Panc1 (cell line): ENCODE measurements around the gene AP3D1. TPM values are rescaled to one million over a fixed set of nuclear protein-coding genes. Genes with fewer than 3 reads are reported as not detected.

Experiments used
- ATAC-seq: fragments of 200-7000 bp; cut with Tn5 transposase; 2 replicates; pipeline ENCODE4 v1.9.1; 2020; ENCODE audit warnings: mild to moderate bottlenecking, moderate library complexity
- BruUV-seq: library from RNA; stranded (reverse); fragments of 400-500 nt; replicated peaks from 2 replicates; lab custom pipeline; 2021; lab: Mats Ljungman, UMichigan
- CTCF ChIA-PET: fragments of 300-600 bp; sonication (Branson Sonifier 250); formaldehyde crosslinking; loops from one replicate; lab custom pipeline; 2022; ENCODE audit warnings: antibody characterized with exemption; lab: Charles Lee
- POLR2A ChIA-PET: fragments of 300-600 bp; sonication (Branson Sonifier 250); formaldehyde crosslinking; loops from one replicate; lab custom pipeline; 2022; ENCODE audit warnings: antibody characterized with exemption; lab: Charles Lee
- DNase-seq: peaks from one replicate; pipeline ENCODE4 v3.0.0-alpha.2; 2010; ENCODE audit warnings: low read depth, low spot score
- H3K27ac ChIP-seq: 2 replicates; pipeline ENCODE4 v1.5.1; 2011; ENCODE audit warnings: mild to moderate bottlenecking, low read length, inconsistent platforms
- H3K27me3 ChIP-seq: fragments of 200-500 bp; sonication (Bioruptor generic); 2 replicates; pipeline ENCODE4 v1.6.0; 2014; ENCODE audit warnings: low read length, inconsistent platforms; ENCODE audit not compliant: control insufficient read depth, insufficient read depth
- H3K36me3 ChIP-seq: fragments of 200-500 bp; sonication (Bioruptor generic); 2 replicates; pipeline ENCODE4 v1.5.1; 2014; ENCODE audit warnings: inconsistent platforms, mild to moderate bottlenecking, low read length, moderate library complexity; ENCODE audit not compliant: control insufficient read depth, insufficient read depth
- H3K4me1 ChIP-seq: 2 replicates; pipeline ENCODE4 v1.5.1; 2011; ENCODE audit warnings: inconsistent platforms, mild to moderate bottlenecking, low read length, moderate library complexity; ENCODE audit not compliant: control insufficient read depth, insufficient read depth
- H3K4me3 ChIP-seq, 2 experiments: 2 replicates each; pipeline ENCODE4 v1.5.1; 2011 to 2012; ENCODE audit warnings: low read depth in 2 of 2, low read length in 2 of 2, mild to moderate bottlenecking in 2 of 2, inconsistent platforms in 1 of 2, moderate library complexity in 1 of 2
- H3K9me3 ChIP-seq: fragments of 200-500 bp; sonication (Bioruptor generic); 2 replicates; pipeline ENCODE4 v1.5.1; 2014; ENCODE audit warnings: low read depth, mild to moderate bottlenecking, inconsistent platforms, low read length, moderate library complexity; ENCODE audit not compliant: control insufficient read depth, insufficient read depth
- POLR2AphosphoS5 ChIP-seq: IDR thresholded peaks from 2 replicates; pipeline ENCODE4 v1.6.1; 2012; ENCODE audit warnings: mild to moderate bottlenecking, low read depth, low read length, moderate library complexity
- TCF7L2 ChIP-seq: IDR thresholded peaks from 2 replicates; pipeline ENCODE4 v1.6.1; 2011; ENCODE audit warnings: mild to moderate bottlenecking, low read depth, low read length, inconsistent platforms
- in situ Hi-C: cut with HindIII; loops from 2 replicates; pipeline ENCODE4 v1.10.0; 2016; ENCODE audit warnings: low sequenced_read_pairs, low pct_unique_long_range_greater_than_20kb
- intact Hi-C: fragments of 100-400 bp; cut with micrococcal nuclease; formaldehyde crosslinking; loops from one replicate; pipeline ENCODE4 v1.10.0; 2022; ENCODE audit not compliant: unreplicated experiment
- total RNA-seq: library from RNA; stranded (reverse); gene quantifications from one replicate; pipeline ENCODE4 v1.2.1, GENCODE V29; 2021; ENCODE audit not compliant: unreplicated experiment
- TF ChIP-seq, protein P1 (sequence below), 2 experiments: IDR thresholded peaks; 2 replicates each; pipeline ENCODE4 v1.6.1; 2011 to 2012; ENCODE audit warnings: low read depth in 2 of 2, control low read depth in 1 of 2, low read length in 1 of 2, mild to moderate bottlenecking in 1 of 2, moderate library complexity in 1 of 2; ENCODE audit not compliant: insufficient read depth in 1 of 2
- TF ChIP-seq, protein P2 (sequence below): fragments of 450-650 bp; IDR thresholded peaks from 2 replicates; pipeline ENCODE4 v1.5.1; 2017; ENCODE audit warnings: mild to moderate bottlenecking

The AP3D1 gene
- total RNA-seq, 1 experiment from 2014 or later = 167 TPM

DNA sequence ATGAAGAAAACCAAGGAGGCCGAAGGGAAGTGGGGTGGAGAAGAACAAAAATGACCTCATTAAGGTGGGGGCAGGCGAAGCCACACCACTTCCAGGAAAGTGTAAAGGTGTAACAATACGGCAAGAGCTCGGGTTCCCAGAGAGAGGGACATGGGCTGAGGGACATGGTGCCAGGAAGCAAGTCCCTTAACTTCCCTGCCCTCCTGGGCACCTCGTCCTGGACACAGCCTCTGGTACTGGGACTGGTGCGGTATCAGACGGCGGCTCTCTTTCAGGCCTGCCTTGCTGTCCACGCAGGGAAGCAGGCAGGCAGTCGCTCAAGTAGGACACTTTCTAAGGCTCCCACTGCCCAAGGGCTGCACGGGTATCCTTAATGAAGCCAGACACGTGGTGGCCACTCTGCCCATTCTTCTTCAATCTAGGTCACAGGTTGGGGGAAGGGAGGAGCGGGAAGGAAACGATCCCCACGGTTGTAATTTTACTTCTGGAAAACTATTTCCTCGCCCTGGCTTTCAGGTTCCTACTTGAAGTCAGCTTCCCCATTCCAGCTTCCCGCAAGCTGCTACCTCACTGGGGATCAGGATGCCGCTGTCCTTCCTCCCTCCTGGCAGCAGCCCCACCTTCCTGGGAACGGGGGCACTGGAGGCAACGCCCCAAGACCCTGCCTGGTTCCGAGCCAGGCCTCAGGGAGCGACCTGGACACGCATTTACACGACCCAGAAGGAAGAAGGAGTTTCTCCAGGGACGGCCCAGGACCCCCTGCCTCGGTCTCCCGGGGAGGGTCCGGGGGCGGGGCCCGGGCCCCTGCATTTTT lies 1.2 kb downstream of the AP3D1 start:
- intact Hi-C loops (no loop called here), in situ Hi-C loops (no loop called here)
- DNase-seq = no peak

DNA sequence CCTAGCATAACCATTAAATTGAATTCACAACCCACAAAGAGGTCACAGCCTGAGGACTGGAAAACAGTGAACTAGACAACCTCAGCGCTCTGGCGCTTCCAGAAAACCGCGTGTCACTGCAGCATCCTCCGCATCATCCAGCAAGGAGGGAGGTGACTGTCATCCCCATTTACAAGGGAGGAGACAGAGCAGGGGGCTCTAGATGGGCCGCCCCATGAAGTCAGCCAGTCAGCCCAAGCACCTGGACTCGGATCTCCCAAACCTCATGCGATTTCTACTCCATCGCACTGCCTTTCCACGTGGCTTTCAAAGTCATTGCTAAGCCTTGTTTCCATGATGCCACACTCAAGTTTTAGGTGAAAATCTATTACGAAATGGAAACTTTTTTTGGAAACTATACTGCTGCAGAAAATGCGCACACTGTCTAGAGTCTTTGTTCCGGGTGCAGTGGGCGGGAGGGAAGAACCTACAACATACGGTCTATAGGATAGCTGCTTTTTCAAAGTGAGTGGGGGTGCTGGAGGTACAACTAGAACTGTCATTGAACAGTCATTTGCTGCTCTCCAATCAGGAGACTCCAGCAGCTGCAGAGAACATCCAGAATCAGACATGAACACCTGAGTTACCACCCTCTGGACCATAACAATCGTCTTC lies 2.8 kb downstream of the AP3D1 start:
- ChIA-PET POLR2A (interaction anchor here (0.6 kb wide), 1 partner anchor 15 kb away, joined by 5 read pairs; no protein-coding TSS in a partner anchor), CTCF (interaction anchor here (0.5 kb wide), 1 partner anchor 11 kb away, joined by 4 read pairs; no protein-coding TSS in a partner anchor)
- in situ Hi-C loops = no loop called here

More for the DNA sequence above, 1.2 kb downstream of the AP3D1 start:
- peak overlapping the region; percentile 89 for H3K27ac ChIP-seq
- H3K36me3 ChIP-seq = peaks cover 5% of the 10 kb centered on the region; the same call in 1 of the 2 replicates
- ChIA-PET POLR2A (interaction anchor here (0.5 kb wide), 1 partner anchor 137 kb away, joined by 4 read pairs; no protein-coding TSS in a partner anchor), CTCF (no interaction called here)
- TF ChIP-seq, protein P1, sequence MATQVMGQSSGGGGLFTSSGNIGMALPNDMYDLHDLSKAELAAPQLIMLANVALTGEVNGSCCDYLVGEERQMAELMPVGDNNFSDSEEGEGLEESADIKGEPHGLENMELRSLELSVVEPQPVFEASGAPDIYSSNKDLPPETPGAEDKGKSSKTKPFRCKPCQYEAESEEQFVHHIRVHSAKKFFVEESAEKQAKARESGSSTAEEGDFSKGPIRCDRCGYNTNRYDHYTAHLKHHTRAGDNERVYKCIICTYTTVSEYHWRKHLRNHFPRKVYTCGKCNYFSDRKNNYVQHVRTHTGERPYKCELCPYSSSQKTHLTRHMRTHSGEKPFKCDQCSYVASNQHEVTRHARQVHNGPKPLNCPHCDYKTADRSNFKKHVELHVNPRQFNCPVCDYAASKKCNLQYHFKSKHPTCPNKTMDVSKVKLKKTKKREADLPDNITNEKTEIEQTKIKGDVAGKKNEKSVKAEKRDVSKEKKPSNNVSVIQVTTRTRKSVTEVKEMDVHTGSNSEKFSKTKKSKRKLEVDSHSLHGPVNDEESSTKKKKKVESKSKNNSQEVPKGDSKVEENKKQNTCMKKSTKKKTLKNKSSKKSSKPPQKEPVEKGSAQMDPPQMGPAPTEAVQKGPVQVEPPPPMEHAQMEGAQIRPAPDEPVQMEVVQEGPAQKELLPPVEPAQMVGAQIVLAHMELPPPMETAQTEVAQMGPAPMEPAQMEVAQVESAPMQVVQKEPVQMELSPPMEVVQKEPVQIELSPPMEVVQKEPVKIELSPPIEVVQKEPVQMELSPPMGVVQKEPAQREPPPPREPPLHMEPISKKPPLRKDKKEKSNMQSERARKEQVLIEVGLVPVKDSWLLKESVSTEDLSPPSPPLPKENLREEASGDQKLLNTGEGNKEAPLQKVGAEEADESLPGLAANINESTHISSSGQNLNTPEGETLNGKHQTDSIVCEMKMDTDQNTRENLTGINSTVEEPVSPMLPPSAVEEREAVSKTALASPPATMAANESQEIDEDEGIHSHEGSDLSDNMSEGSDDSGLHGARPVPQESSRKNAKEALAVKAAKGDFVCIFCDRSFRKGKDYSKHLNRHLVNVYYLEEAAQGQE (IDR thresholded peaks at IDR 0.05; ENCODE audit: insufficient read depth in 1 of 2, low read depth in 2 of 2, low read length in 1 of 2) = no peak; a peak in 1 of 4 replicates
- H3K4me3 ChIP-seq = peak overlapping the region; percentile 76 to 91
- no TSS peak for BruUV-seq
- peaks cover 22% of the 10 kb centered on the region for H3K4me1 ChIP-seq
- ATAC-seq = no peak
- H3K27me3 ChIP-seq = no peaks in the 10 kb centered on the region
- no peaks in the 10 kb centered on the region for H3K9me3 ChIP-seq

More for the DNA sequence above, 2.8 kb downstream of the AP3D1 start:
- TF ChIP-seq POLR2AphosphoS5 = no peak
- TF ChIP-seq, protein P2, sequence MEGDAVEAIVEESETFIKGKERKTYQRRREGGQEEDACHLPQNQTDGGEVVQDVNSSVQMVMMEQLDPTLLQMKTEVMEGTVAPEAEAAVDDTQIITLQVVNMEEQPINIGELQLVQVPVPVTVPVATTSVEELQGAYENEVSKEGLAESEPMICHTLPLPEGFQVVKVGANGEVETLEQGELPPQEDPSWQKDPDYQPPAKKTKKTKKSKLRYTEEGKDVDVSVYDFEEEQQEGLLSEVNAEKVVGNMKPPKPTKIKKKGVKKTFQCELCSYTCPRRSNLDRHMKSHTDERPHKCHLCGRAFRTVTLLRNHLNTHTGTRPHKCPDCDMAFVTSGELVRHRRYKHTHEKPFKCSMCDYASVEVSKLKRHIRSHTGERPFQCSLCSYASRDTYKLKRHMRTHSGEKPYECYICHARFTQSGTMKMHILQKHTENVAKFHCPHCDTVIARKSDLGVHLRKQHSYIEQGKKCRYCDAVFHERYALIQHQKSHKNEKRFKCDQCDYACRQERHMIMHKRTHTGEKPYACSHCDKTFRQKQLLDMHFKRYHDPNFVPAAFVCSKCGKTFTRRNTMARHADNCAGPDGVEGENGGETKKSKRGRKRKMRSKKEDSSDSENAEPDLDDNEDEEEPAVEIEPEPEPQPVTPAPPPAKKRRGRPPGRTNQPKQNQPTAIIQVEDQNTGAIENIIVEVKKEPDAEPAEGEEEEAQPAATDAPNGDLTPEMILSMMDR = no peak
- no peak for TF ChIP-seq TCF7L2
- TF ChIP-seq, protein P1 (IDR thresholded peaks at IDR 0.05; ENCODE audit: insufficient read depth in 1 of 2, low read depth in 2 of 2, low read length in 1 of 2) = no peak
- Histone ChIP-seq H3K36me3 (peaks cover 5% of the 10 kb centered on the region; the same call in 1 of the 2 replicates), H3K4me1 (peaks cover 22% of the 10 kb centered on the region), H3K9me3 (no peaks in the 10 kb centered on the region), H3K27me3 (no peaks in the 10 kb centered on the region), H3K27ac (no peak overlapping the region; the same call in 1 of the 2 replicates), H3K4me3 (no peak overlapping the region)
- DNase-seq = no peak
- no TSS peak for BruUV-seq
- intact Hi-C loops = no loop called here
- no peak for ATAC-seq
